ENCODE data around the gene NFU1.

DNA sequence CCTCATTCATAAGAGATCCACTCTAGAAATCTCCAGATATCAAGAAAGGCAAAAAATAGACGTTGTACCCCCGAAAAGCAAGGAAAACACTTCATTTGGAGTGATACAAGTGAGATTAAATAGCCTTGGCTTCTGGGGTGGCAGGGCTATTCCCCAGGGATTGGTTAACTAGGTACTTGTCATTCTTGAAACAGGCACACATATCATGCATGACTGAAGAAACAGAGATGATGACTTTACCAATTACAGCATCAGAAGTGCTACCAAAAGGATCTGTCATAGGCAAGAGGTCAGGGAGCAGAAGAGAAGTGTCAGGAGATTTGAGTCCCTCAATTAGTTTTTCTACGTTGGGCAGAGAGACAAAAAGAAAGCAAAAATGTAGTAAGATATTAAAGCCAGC lies 45.2 kb upstream of the NFU1 start:
- no peak for TF ChIP-seq POLR2A (IDR thresholded peaks at IDR 0.05)
- no peak for TF ChIP-seq EP300 (IDR thresholded peaks at IDR 0.05; ENCODE audit: low read depth)
